ENCODE data around the gene SRRT. TPM values are rescaled to one million over a fixed set of nuclear protein-coding genes. Genes with fewer than 3 reads are reported as not detected.

Gene SRRT
- total and polyA plus RNA-seq, 2 donors from 2014 or later, result 58.2 to 127 TPM

- Histone ChIP-seq H3K27me3 (ENCODE audit: control insufficient read depth, insufficient read depth, low read length) (peaks cover 5% of the 10 kb centered on the region), H3K4me1 (ENCODE audit: control insufficient read depth in 2 of 3, insufficient read depth in 2 of 3, low read depth in 1 of 3, low read length in 3 of 3) (peaks cover 0 to 6% (median 0%) of the 10 kb centered on the region in 3 donors), H3K27ac (ENCODE audit: low read depth in 2 of 2, low read length in 2 of 2) (no peak overlapping the region), H3K9ac (ENCODE audit: low read length in 3 of 3) (no peak overlapping the region), H3K36me3 (ENCODE audit: control insufficient read depth in 2 of 3, insufficient read depth in 3 of 3, low read length in 3 of 3) (no peaks in the 10 kb centered on the region), H3K9me3 (ENCODE audit: control insufficient read depth in 2 of 3, insufficient read depth in 1 of 3, low read length in 3 of 3) (no peaks in the 10 kb centered on the region), H3K4me3 (ENCODE audit: low read length in 3 of 3) (no peak overlapping the region)
- FAIRE-seq (no peak), DNase-seq (no peak)
- intact Hi-C loops (cut with DNase I), result loop anchor here (5.0 kb wide), 1 partner anchor 153 kb away; no protein-coding TSS in a partner anchor
- no peak for TF ChIP-seq CTCF (IDR thresholded peaks at IDR 0.05; ENCODE audit: borderline replicate concordance, extremely low read depth, insufficient read depth)
These were observed 24.5 kb downstream of the SRRT start for GRCh38 chr7:100899432-100899831.

- FAIRE-seq (no peak), DNase-seq (no peak)
- Histone ChIP-seq H3K9ac (ENCODE audit: low read length in 3 of 3) (no peak overlapping the region), H3K4me1 (ENCODE audit: control insufficient read depth in 2 of 3, insufficient read depth in 2 of 3, low read depth in 1 of 3, low read length in 3 of 3) (peaks cover 0 to 5% (median 0%) of the 10 kb centered on the region in 3 donors), H3K27ac (ENCODE audit: low read depth in 2 of 2, low read length in 2 of 2) (no peak overlapping the region), H3K4me3 (ENCODE audit: low read length in 3 of 3) (no peak overlapping the region), H3K36me3 (ENCODE audit: control insufficient read depth in 2 of 3, insufficient read depth in 3 of 3, low read length in 3 of 3) (no peaks in the 10 kb centered on the region), H3K27me3 (ENCODE audit: control insufficient read depth, insufficient read depth, low read length) (peaks cover 4% of the 10 kb centered on the region), H3K9me3 (ENCODE audit: control insufficient read depth in 2 of 3, insufficient read depth in 1 of 3, low read length in 3 of 3) (no peaks in the 10 kb centered on the region)
- intact Hi-C loops (cut with DNase I), result no loop called here
- TF ChIP-seq CTCF (IDR thresholded peaks at IDR 0.05; ENCODE audit: borderline replicate concordance, extremely low read depth, insufficient read depth), result no peak
These were observed 26.1 kb downstream of the SRRT start for GRCh38 chr7:100900978-100901377.

- H3K4me1 ChIP-seq (ENCODE audit: control insufficient read depth in 2 of 3, insufficient read depth in 2 of 3, low read depth in 1 of 3, low read length in 3 of 3), result no peaks in the 10 kb centered on the region
- intact Hi-C loops (cut with DNase I), result no loop called here
- no peaks in the 10 kb centered on the region for H3K9me3 ChIP-seq (ENCODE audit: control insufficient read depth in 2 of 3, insufficient read depth in 1 of 3, low read length in 3 of 3)
- TF ChIP-seq CTCF (IDR thresholded peaks at IDR 0.05; ENCODE audit: borderline replicate concordance, extremely low read depth, insufficient read depth), result no peak
- FAIRE-seq, result no peak
- DNase-seq, result no peak
- H3K27me3 ChIP-seq (ENCODE audit: control insufficient read depth, insufficient read depth, low read length), result no peaks in the 10 kb centered on the region
- H3K27ac ChIP-seq (ENCODE audit: low read depth in 2 of 2, low read length in 2 of 2), result no peak overlapping the region
- no peak overlapping the region for H3K9ac ChIP-seq (ENCODE audit: low read length in 3 of 3)
- H3K36me3 ChIP-seq (ENCODE audit: control insufficient read depth in 2 of 3, insufficient read depth in 3 of 3, low read length in 3 of 3), result no peaks in the 10 kb centered on the region
- H3K4me3 ChIP-seq (ENCODE audit: low read length in 3 of 3), result no peak overlapping the region
These were observed 27.0 kb downstream of the SRRT start for GRCh38 chr7:100901921-100902332.

GRCh38 chr7:100902638-100903037 lies 27.7 kb downstream of the SRRT start:
- intact Hi-C loops (cut with DNase I), result no loop called here
- DNase-seq (peak in 1 of 5 donors; percentile 18), FAIRE-seq (no peak)
- Histone ChIP-seq H3K9me3 (ENCODE audit: control insufficient read depth in 2 of 3, insufficient read depth in 1 of 3, low read length in 3 of 3) (no peaks in the 10 kb centered on the region), H3K4me3 (ENCODE audit: low read length in 3 of 3) (no peak overlapping the region), H3K36me3 (ENCODE audit: control insufficient read depth in 2 of 3, insufficient read depth in 3 of 3, low read length in 3 of 3) (no peaks in the 10 kb centered on the region), H3K4me1 (ENCODE audit: control insufficient read depth in 2 of 3, insufficient read depth in 2 of 3, low read depth in 1 of 3, low read length in 3 of 3) (no peaks in the 10 kb centered on the region), H3K9ac (ENCODE audit: low read length in 3 of 3) (no peak overlapping the region), H3K27ac (ENCODE audit: low read depth in 2 of 2, low read length in 2 of 2) (no peak overlapping the region), H3K27me3 (ENCODE audit: control insufficient read depth, insufficient read depth, low read length) (no peaks in the 10 kb centered on the region)
- TF ChIP-seq CTCF (IDR thresholded peaks at IDR 0.05; ENCODE audit: borderline replicate concordance, extremely low read depth, insufficient read depth), result no peak
